Thyroid gland (tissue), 4 donors: ENCODE results near the gene PRKCH. TPM values are rescaled to one million over a fixed set of nuclear protein-coding genes. Genes with fewer than 3 reads are reported as not detected.
A peak's percentile ranks its signal among the peaks of the same experiment; 100 is the strongest.

Experiments used
- DNase-seq, 2 donors: peaks; one replicate each; pipeline ENCODE4 v3.0.0-alpha.2; 2019
- H3K27ac ChIP-seq, 3 donors: fragments of 200-600 bp; sonication (generic); 1 replicate in 2 of 3; 2 replicates in 1 of 3; pipeline ENCODE4 v1.5.1; 2016 to 2019; ENCODE audit warnings: mild to moderate bottlenecking in 1 of 3, moderate library complexity in 1 of 3
- H3K27me3 ChIP-seq: fragments of 200-600 bp; sonication (generic); one replicate; pipeline ENCODE4 v1.5.1; 2019
- H3K36me3 ChIP-seq, 2 donors: fragments of 200-600 bp; sonication (generic); one replicate each; pipeline ENCODE4 v1.5.1; 2016 to 2019
- H3K4me1 ChIP-seq, 2 donors: fragments of 200-600 bp; sonication (generic); one replicate each; pipeline ENCODE4 v1.5.1; 2017 to 2019
- H3K4me3 ChIP-seq, 3 donors: fragments of 200-600 bp; sonication (generic); replicated peaks in 1 of 3; 1 replicate in 2 of 3; 2 replicates in 1 of 3; pipeline ENCODE4 v1.5.1; 2016; ENCODE audit warnings: mild to moderate bottlenecking in 1 of 3
- H3K9me3 ChIP-seq: fragments of 200-600 bp; sonication (generic); one replicate; pipeline ENCODE4 v1.5.1; 2017
- POLR2A ChIP-seq, 2 donors: fragments of 450-650 bp; IDR thresholded peaks; one replicate each; pipeline ENCODE4 v1.6.1; 2017; ENCODE audit warnings: antibody characterized with exemption in 2 of 2, mild to moderate bottlenecking in 2 of 2, moderate library complexity in 1 of 2
- WGBS, 2 donors: methylation state at CpG; one replicate each; pipeline ENCODE4 v1.1.5; 2017; 5-methylcytosine and 5-hydroxymethylcytosine counted together
- intact Hi-C: fragments of 100-400 bp; cut with DNase I; formaldehyde crosslinking; loops from one replicate; pipeline ENCODE4 v1.15.1; 2023
- total RNA-seq, 4 donors: library from RNA; depleted of rRNA; stranded (reverse); fragments of >200 nt; gene quantifications; one replicate each; pipeline ENCODE4 v1.2.3, GENCODE V29; 2016
- TF ChIP-seq, protein P1 (sequence below), 6 experiments: fragments of 200-600 bp in 3 of 6; fragments of 450-650 bp in 3 of 6; sonication (generic) in 3 of 6; IDR thresholded peaks; one replicate each; pipeline ENCODE4 v1.5.1; 2016 to 2019; ENCODE audit warnings: antibody characterized with exemption in 6 of 6, mild to moderate bottlenecking in 2 of 6, inconsistent platforms in 1 of 6, moderate library complexity in 1 of 6

PRKCH gene
- total RNA-seq, 4 donors from 2014 or later = 34.0 to 68.7 (median 49.8) TPM

DNA sequence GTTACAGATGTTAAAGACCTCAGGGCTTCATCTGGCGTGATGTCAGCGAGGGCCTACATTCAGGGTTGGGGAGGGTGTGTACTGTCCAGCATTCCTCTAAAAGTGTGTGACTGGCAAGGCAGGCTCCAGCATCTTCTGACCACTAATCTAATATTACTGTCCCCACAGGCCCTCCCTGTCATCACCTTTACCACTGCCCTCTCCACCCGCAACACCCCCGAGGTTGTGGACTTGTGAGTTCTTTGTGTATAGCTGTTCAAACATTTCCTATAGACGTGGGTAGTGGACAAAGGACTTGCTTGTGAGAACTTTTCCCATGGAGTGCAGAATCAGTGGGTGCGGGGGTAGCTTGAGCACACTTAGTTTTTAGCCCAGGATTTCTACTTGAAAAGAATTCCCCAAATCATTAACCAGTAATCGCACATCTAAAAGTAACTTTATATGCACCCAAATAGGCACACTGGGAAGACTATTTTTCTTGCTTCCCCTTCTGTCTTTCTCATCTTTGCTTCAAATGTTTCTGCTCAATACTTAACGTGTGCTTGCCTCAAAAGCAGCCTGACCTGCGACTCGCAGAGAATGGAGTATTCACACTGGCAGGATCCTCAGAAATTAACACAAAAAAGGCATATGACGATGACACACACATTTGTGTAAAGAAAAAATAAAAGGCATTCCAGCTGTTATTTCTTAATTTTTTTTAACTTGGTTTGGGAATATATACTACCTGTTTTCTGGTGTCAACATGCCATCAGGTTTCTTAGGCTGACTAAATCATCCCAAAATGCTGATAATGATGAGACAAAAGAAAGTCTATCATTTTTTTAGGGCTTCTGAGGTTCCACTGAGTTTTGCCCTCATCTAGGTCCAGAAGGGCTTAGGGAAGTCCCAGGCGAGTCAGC, 215.5 kb downstream of the PRKCH start:
- no peak for DNase-seq
- H3K4me1 ChIP-seq = peaks cover 28 to 54% of the 10 kb centered on the region in 2 donors
- 79 to 85% methylated on average over 12 of the region's 12 CpGs for WGBS, 2 donors
- no peaks in the 10 kb centered on the region for H3K27me3 ChIP-seq
- intact Hi-C loops = no loop called here
- H3K27ac ChIP-seq = peak overlapping the region; percentile 81 to 95 (median 93)
- no peak overlapping the region for H3K4me3 ChIP-seq
- TF ChIP-seq POLR2A (IDR thresholded peaks at IDR 0.05) = no peak
- TF ChIP-seq, protein P1, sequence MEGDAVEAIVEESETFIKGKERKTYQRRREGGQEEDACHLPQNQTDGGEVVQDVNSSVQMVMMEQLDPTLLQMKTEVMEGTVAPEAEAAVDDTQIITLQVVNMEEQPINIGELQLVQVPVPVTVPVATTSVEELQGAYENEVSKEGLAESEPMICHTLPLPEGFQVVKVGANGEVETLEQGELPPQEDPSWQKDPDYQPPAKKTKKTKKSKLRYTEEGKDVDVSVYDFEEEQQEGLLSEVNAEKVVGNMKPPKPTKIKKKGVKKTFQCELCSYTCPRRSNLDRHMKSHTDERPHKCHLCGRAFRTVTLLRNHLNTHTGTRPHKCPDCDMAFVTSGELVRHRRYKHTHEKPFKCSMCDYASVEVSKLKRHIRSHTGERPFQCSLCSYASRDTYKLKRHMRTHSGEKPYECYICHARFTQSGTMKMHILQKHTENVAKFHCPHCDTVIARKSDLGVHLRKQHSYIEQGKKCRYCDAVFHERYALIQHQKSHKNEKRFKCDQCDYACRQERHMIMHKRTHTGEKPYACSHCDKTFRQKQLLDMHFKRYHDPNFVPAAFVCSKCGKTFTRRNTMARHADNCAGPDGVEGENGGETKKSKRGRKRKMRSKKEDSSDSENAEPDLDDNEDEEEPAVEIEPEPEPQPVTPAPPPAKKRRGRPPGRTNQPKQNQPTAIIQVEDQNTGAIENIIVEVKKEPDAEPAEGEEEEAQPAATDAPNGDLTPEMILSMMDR (IDR thresholded peaks at IDR 0.05) = no peak
- no peaks in the 10 kb centered on the region for H3K9me3 ChIP-seq
- no peaks in the 10 kb centered on the region for H3K36me3 ChIP-seq

DNA sequence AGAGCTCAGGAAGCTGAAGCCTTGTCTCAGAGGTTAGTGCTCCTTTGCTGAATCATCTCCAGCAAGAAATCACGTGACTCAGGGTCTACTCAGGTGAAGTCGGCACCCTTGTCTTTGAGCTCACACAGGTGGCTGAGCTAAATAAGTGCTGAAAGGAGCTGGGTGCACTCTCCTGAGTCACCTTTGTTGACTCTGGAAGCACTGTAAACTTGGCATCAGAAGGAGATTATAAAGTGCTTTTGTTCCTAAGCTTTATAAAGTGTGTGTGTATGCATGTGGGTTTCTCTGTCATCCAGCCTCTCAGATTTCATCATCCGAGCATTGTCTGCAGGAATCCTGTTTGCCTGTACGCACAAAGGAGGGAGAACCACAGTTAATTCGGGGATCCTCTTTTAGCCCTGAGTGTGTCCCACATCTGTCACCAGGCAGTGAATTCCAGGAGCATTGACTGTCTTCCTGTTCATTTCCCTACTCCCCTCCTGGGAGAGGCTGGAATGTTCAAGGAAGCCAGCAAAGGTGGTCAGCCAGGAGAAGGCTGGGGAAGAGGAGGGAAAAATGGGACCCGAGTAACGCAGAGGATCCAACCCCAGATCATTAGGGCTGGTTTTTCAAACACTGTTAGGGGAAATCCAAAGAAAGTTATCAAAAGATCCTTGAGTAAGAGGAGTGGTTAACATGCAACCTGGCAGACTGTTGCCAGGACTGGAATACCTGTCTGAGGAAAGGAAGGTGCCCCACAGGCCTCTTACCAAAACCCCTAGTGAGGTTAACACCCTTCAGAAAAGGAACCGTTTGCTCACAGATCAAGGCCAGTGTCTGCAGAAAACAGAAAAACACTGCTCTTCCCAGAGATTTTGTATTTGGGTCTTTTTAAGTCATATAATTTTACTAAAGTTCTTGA, 216.4 kb downstream of the PRKCH start:
- WGBS, 2 donors = 23 to 28% methylated on average over 8 of the region's 8 CpGs
- no peaks in the 10 kb centered on the region for H3K27me3 ChIP-seq
- TF ChIP-seq POLR2A (IDR thresholded peaks at IDR 0.05) = peak in 1 of 2 donors; percentile 61
- TF ChIP-seq, protein P1 (IDR thresholded peaks at IDR 0.05) = no peak
- no peak overlapping the region for H3K4me3 ChIP-seq
- H3K36me3 ChIP-seq = no peaks in the 10 kb centered on the region
- no peaks in the 10 kb centered on the region for H3K9me3 ChIP-seq
- DNase-seq = peak; percentile 88 to 90
- intact Hi-C loops = no loop called here
- peak overlapping the region; percentile 81 to 95 (median 93) for H3K27ac ChIP-seq
- H3K4me1 ChIP-seq = peaks cover 33 to 58% of the 10 kb centered on the region in 2 donors

DNA sequence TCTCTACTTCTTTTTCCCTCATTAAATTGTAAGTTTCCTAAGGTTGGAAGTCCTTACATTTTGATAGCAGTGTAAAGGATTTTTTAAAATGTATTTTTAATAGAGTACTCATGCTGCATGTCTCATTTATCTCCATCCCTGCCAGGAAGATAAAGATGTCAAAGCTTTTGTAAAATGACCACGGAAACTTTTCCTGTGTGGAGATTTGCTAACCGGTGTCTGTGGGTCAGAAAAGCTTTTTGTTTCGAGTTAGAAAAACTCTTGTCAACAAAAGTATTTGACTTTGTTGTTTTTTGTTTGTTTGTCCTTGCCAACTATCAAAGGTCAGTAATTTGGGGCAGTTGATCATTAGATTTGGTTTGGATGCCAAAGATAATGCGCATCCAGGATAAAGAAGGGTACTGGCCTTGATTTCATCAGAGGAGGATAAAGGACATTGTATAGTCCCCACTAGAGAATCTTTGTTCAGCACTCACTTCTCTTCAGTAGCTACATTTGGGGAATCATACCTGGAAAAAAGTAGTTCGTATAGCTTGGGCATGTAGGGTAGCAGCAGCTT, 217.2 kb downstream of the PRKCH start:
- H3K4me3 ChIP-seq = no peak overlapping the region
- peak overlapping the region; percentile 48 to 95 (median 93) for H3K27ac ChIP-seq
- H3K9me3 ChIP-seq = no peaks in the 10 kb centered on the region
- no peaks in the 10 kb centered on the region for H3K27me3 ChIP-seq
- H3K36me3 ChIP-seq = no peaks in the 10 kb centered on the region
- WGBS, 2 donors = 59 to 74% methylated on average over 5 of the region's 5 CpGs
- no peak for DNase-seq
- H3K4me1 ChIP-seq = peaks cover 40 to 65% of the 10 kb centered on the region in 2 donors
- intact Hi-C loops = no loop called here
- no peak for TF ChIP-seq POLR2A (IDR thresholded peaks at IDR 0.05)
- TF ChIP-seq, protein P1 (IDR thresholded peaks at IDR 0.05) = no peak

DNA sequence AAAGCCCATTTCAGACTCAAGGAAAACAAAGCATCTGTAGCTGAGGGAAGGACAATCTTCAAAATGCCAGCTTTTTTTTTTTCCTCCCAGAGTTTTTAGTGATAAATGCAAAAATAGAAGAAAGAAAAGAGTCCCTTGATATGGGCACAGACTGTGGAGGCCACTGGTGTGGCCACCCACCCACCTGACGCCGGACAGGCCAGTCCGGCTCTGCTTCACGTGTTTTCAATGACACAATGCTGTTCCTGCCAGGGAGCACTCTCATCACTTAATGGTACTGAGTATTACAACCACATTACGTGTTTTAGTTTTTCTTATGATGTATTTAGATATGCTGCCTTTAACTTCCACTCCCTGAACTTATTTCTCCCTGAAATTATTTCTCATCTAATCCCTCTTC, 218.3 kb downstream of the PRKCH start:
- peak; percentile 55 to 59 for DNase-seq
- Histone ChIP-seq H3K4me1 (peaks cover 50 to 73% of the 10 kb centered on the region in 2 donors), H3K27me3 (no peaks in the 10 kb centered on the region), H3K4me3 (no peak overlapping the region), H3K9me3 (no peaks in the 10 kb centered on the region), H3K27ac (peak overlapping the region; percentile 48 to 95 (median 93)), H3K36me3 (no peaks in the 10 kb centered on the region)
- 59 to 66% methylated on average over 5 of the region's 5 CpGs for WGBS, 2 donors
- intact Hi-C loops = no loop called here
- TF ChIP-seq, protein P1 (IDR thresholded peaks at IDR 0.05) = no peak
- peak in 1 of 2 donors; percentile 13 for TF ChIP-seq POLR2A (IDR thresholded peaks at IDR 0.05)
